Measurements from ENCODE around the gene BCLAF1.

DNA sequence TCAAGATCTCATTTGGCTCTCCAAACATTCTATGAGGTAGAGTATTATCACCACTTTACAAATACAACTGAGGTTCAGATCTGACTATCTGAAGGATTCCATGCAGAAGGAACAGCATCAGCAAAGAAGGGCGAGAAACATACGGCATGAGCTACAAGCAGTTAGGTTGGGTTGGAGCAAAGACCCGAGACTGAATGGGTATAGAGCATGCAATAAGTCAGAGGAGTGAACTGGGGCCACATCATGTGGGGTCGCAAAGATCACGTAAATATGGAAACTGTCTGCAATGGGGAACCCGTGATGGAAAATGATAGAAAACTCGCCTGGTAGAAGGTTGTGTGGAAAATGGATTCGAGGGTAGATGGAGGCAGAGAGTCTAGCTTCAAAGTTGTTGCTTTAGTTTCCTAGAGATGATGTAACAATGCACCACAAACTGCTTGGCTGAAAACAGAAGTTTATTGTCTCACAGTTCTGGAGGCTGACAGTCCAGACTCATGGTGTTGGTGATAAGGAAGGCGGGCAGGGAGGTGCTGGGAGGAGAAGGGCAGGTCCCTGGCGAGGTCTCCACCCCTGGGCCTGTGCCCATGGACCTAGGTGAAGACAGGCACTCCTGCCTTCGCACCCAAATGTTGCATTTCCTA lies 44.3 kb upstream of the BCLAF1 start:
- TF ChIP-seq, protein P1, sequence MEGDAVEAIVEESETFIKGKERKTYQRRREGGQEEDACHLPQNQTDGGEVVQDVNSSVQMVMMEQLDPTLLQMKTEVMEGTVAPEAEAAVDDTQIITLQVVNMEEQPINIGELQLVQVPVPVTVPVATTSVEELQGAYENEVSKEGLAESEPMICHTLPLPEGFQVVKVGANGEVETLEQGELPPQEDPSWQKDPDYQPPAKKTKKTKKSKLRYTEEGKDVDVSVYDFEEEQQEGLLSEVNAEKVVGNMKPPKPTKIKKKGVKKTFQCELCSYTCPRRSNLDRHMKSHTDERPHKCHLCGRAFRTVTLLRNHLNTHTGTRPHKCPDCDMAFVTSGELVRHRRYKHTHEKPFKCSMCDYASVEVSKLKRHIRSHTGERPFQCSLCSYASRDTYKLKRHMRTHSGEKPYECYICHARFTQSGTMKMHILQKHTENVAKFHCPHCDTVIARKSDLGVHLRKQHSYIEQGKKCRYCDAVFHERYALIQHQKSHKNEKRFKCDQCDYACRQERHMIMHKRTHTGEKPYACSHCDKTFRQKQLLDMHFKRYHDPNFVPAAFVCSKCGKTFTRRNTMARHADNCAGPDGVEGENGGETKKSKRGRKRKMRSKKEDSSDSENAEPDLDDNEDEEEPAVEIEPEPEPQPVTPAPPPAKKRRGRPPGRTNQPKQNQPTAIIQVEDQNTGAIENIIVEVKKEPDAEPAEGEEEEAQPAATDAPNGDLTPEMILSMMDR (IDR thresholded peaks at IDR 0.05; ENCODE audit: low read length): no peak
- no peak for TF ChIP-seq EZH2 (IDR thresholded peaks at IDR 0.05; ENCODE audit: borderline replicate concordance, low read length)
